HepG2 (cell line): Measurements from ENCODE around the gene GAL3ST2. TPM values are rescaled to one million over a fixed set of nuclear protein-coding genes. Genes with fewer than 3 reads are reported as not detected.

Experiments used
- ATAC-seq: fragments of 200-7000 bp; cut with Tn5 transposase; 3 replicates; pipeline ENCODE4 v1.9.1; 2020; ENCODE audit warnings: mild to moderate bottlenecking, moderate library complexity
- BruUV-seq: library from RNA; stranded (reverse); fragments of 400-500 nt; replicated peaks from 2 replicates; lab custom pipeline; 2021; lab: Mats Ljungman, UMichigan
- CTCF ChIA-PET: fragments of 300-600 bp; formaldehyde crosslinking; extraction: SDS; loops from one replicate; lab custom pipeline; 2021; ENCODE audit warnings: low total read pairs, inconsistent platforms, low intra/inter-chr PET ratio; lab: Yijun Ruan, JAX
- POLR2A ChIA-PET: fragments of 350-600 bp; sonication (Branson Sonifier 250); formaldehyde crosslinking; loops from one replicate; lab custom pipeline; 2020; ENCODE audit warnings: antibody characterized with exemption, inconsistent platforms; lab: Yijun Ruan, JAX
- DNase-seq: peaks from one replicate; pipeline ENCODE4 v3.0.0-alpha.2; 2015; ENCODE audit warnings: low spot score
- FAIRE-seq: peaks from 3 replicates; lab custom pipeline; 2011; peaks lifted over from hg19 to GRCh38; lab: Jason Lieb, UNC
- H2AFZ ChIP-seq: one replicate; pipeline ENCODE4 v1.6.1; 2011; ENCODE audit warnings: low read length, inconsistent platforms
- H3K27ac ChIP-seq: fragments of 300-600 bp; 3 replicates; pipeline ENCODE4 v1.8.0; 2011; ENCODE audit warnings: mixed run types, mild to moderate bottlenecking, mixed read lengths, low read length, inconsistent platforms; ENCODE audit not compliant: insufficient read depth; ENCODE audit errors: extremely low read length
- H3K27me3 ChIP-seq, 2 experiments: fragments of 200-600 bp in 1 of 2; 2 replicates in 1 of 2; 3 replicates in 1 of 2; pipeline versions ENCODE4 v1.6.0 to v1.8.0; 2011; ENCODE audit warnings: low read length in 2 of 2, mild to moderate bottlenecking in 2 of 2, moderate library complexity in 2 of 2, inconsistent platforms in 1 of 2; ENCODE audit not compliant: insufficient read depth in 2 of 2, control insufficient read depth in 1 of 2
- H3K36me3 ChIP-seq, 2 experiments: fragments of 200-600 bp in 1 of 2; replicated peaks in 1 of 2; 2 replicates in 1 of 2; 3 replicates in 1 of 2; pipeline versions ENCODE4 v1.5.1 to v1.8.0; 2011; ENCODE audit warnings: low read length in 2 of 2, inconsistent platforms in 1 of 2; ENCODE audit not compliant: insufficient read depth in 2 of 2, control insufficient read depth in 1 of 2
- H3K4me1 ChIP-seq: 2 replicates; pipeline ENCODE4 v1.5.1; 2012; ENCODE audit warnings: low read length, inconsistent platforms; ENCODE audit not compliant: insufficient read depth
- H3K4me2 ChIP-seq: 2 replicates; pipeline ENCODE4 v1.6.0; 2011; ENCODE audit warnings: low read depth, low read length, inconsistent platforms
- H3K4me3 ChIP-seq, 3 experiments: fragments of 200-600 bp in 1 of 3; sonication (generic), shearing (Covaris generic) in 1 of 3; replicated peaks in 1 of 3; 2 replicates each; pipeline ENCODE4 v1.5.1; 2011 to 2016; ENCODE audit warnings: low read length in 3 of 3, inconsistent platforms in 2 of 3, low read depth in 2 of 3, mild to moderate bottlenecking in 2 of 3, control low read depth in 1 of 3, mixed read lengths in 1 of 3; ENCODE audit not compliant: insufficient read depth in 1 of 3
- H3K79me2 ChIP-seq: one replicate; pipeline ENCODE4 v1.6.1; 2011; ENCODE audit warnings: low read length, inconsistent platforms; ENCODE audit not compliant: insufficient read depth
- H3K9ac ChIP-seq: 2 replicates; pipeline ENCODE4 v1.6.0; 2011; ENCODE audit warnings: mild to moderate bottlenecking, low read depth, low read length, inconsistent platforms; ENCODE audit not compliant: insufficient read depth
- H3K9me3 ChIP-seq: 2 replicates; pipeline ENCODE4 v1.5.1; 2012; ENCODE audit warnings: mild to moderate bottlenecking, low read length
- H4K20me1 ChIP-seq: 2 replicates; pipeline ENCODE4 v1.6.0; 2011; ENCODE audit warnings: inconsistent platforms, mild to moderate bottlenecking, low read length, moderate library complexity; ENCODE audit not compliant: insufficient read depth
- GFI1 ChIP-seq: sonication (generic); formaldehyde crosslinking; IDR thresholded peaks from 2 replicates; pipeline ENCODE4 v1.5.0; 2020; ENCODE audit warnings: missing genetic modification reagents, mild to moderate bottlenecking, borderline replicate concordance
- HNF1B ChIP-seq: sonication (generic); formaldehyde crosslinking; IDR thresholded peaks from 2 replicates; pipeline ENCODE4 v1.5.1; 2020; ENCODE audit warnings: mild to moderate bottlenecking, moderate library complexity, missing genetic modification reagents
- NRL ChIP-seq: sonication (generic); formaldehyde crosslinking; IDR thresholded peaks from 2 replicates; pipeline ENCODE4 v1.5.0; 2020; ENCODE audit warnings: missing genetic modification reagents, mild to moderate bottlenecking, moderate library complexity, borderline replicate concordance
- THAP9 ChIP-seq: sonication (generic); formaldehyde crosslinking; IDR thresholded peaks from 2 replicates; pipeline ENCODE4; 2020; ENCODE audit warnings: missing genetic modification reagents, mild to moderate bottlenecking, borderline replicate concordance
- XBP1 ChIP-seq: sonication (generic); formaldehyde crosslinking; IDR thresholded peaks from 2 replicates; pipeline ENCODE4 v1.5.0; 2020; ENCODE audit warnings: missing genetic modification reagents
- ZNF550 ChIP-seq: sonication (generic); formaldehyde crosslinking; IDR thresholded peaks from 2 replicates; pipeline ENCODE4 v1.4.0; 2020; ENCODE audit warnings: mild to moderate bottlenecking, missing genetic modification reagents, borderline replicate concordance
- WGBS: methylation state at CpG from one replicate; pipeline ENCODE4 v1.1.6; 2017; ENCODE audit warnings: low lambda C conversion rate; 5-methylcytosine and 5-hydroxymethylcytosine counted together
- in situ Hi-C: cut with HindIII; loops from 2 replicates; pipeline ENCODE4 v1.10.0; 2017; ENCODE audit warnings: low pct_unique_long_range_greater_than_20kb; ENCODE audit not compliant: extremely low pct_ligation_motif_present
- intact Hi-C: fragments of 100-400 bp; cut with micrococcal nuclease; formaldehyde crosslinking; loops from one replicate; pipeline ENCODE4 v1.10.0; 2022; ENCODE audit not compliant: unreplicated experiment
- polyA plus RNA-seq, 8 experiments: library from polyadenylated mRNA; depleted of rRNA in 3 of 8; stranded (reverse) in 7 of 8; unstranded in 1 of 8; fragments of >200 nt; fragmentation: Illumina TruSeq in 4 of 8; extraction: Trizol in 4 of 8; gene quantifications; 2 replicates each; pipeline versions ENCODE4 v1.2.1 to v1.2.3, GENCODE V29; 2011 to 2016; ENCODE audit warnings: low read depth in 4 of 8, missing spikeins in 1 of 8, mixed read lengths in 1 of 8; ENCODE audit not compliant: insufficient read depth in 1 of 8
- total RNA-seq, 5 experiments: library from RNA; depleted of rRNA; stranded (reverse); fragments of >200 nt; fragmentation: Illumina TruSeq; extraction: Trizol; gene quantifications; 2 replicates each; pipeline ENCODE4 v1.2.3, GENCODE V29; 2016; ENCODE audit warnings: low read depth in 1 of 5

GAL3ST2 gene
- total and polyA plus RNA-seq, 2 of the 13 experiments (the other 11 are each of a cell fraction or from before 2014, with no cell fraction given), result 0.17 to 0.20 TPM

GRCh38 chr2:241844831-241845578 is 68.4 kb downstream of the GAL3ST2 start:
- 70% methylated on average over 37 of the region's 37 CpGs for WGBS
- BruUV-seq, result no TSS peak
- Histone ChIP-seq H3K27me3 (peaks cover 21 to 63% of the 10 kb centered on the region in 2 experiments), H2AFZ (no peak overlapping the region), H3K4me1 (peaks cover 29% of the 10 kb centered on the region), H4K20me1 (no peaks in the 10 kb centered on the region; the same call in 1 of the 2 replicates), H3K9me3 (no peaks in the 10 kb centered on the region), H3K27ac (no peak overlapping the region), H3K4me2 (no peak overlapping the region), H3K79me2 (no peaks in the 10 kb centered on the region), H3K4me3 (no peak overlapping the region), H3K9ac (no peak overlapping the region), H3K36me3 (no peaks in the 10 kb centered on the region)
- intact Hi-C loops, result no loop called here
- 0 out of 2 replicates have a peak, but pooled peaks have one; percentile 38 for TF ChIP-seq THAP9
- no peak for TF ChIP-seq ZNF550 (CRISPR knock-in tag)
- no peak for TF ChIP-seq HNF1B (CRISPR knock-in tag)
- TF ChIP-seq NRL, result 0 out of 2 replicates have a peak, but pooled peaks have one; percentile 42
- no peak for TF ChIP-seq GFI1 (CRISPR knock-in tag)
- no peak for TF ChIP-seq XBP1 (CRISPR knock-in tag)
- in situ Hi-C loops, result no loop called here
- no peak for ATAC-seq
- DNase-seq, result no peak
- ChIA-PET POLR2A (interaction anchor here (1.3 kb wide), 1 partner anchor 36 kb away, joined by 3 read pairs; the partner anchor contains the start of gene NEU4), CTCF (no interaction called here)
- FAIRE-seq, result no peak
